Muscle of back (tissue), 11 donors: Measurements from ENCODE around the gene CBY2. TPM values are rescaled to one million over a fixed set of nuclear protein-coding genes. Genes with fewer than 3 reads are reported as not detected.

Source experiments
- DNase-seq, 3 donors: peaks; one replicate each; pipeline versions ENCODE4 v3.0.0 to v3.0.0-alpha.2; 2013
- polyA plus RNA-seq, 10 donors: library from polyadenylated mRNA; unstranded; fragments of 120-200 nt; gene quantifications; one replicate each; pipeline ENCODE4 v1.2.1, GENCODE V29; 2013; ENCODE audit not compliant: insufficient read length in 10 of 10

Gene CBY2
- polyA plus RNA-seq, 10 donors: not detected

DNA sequence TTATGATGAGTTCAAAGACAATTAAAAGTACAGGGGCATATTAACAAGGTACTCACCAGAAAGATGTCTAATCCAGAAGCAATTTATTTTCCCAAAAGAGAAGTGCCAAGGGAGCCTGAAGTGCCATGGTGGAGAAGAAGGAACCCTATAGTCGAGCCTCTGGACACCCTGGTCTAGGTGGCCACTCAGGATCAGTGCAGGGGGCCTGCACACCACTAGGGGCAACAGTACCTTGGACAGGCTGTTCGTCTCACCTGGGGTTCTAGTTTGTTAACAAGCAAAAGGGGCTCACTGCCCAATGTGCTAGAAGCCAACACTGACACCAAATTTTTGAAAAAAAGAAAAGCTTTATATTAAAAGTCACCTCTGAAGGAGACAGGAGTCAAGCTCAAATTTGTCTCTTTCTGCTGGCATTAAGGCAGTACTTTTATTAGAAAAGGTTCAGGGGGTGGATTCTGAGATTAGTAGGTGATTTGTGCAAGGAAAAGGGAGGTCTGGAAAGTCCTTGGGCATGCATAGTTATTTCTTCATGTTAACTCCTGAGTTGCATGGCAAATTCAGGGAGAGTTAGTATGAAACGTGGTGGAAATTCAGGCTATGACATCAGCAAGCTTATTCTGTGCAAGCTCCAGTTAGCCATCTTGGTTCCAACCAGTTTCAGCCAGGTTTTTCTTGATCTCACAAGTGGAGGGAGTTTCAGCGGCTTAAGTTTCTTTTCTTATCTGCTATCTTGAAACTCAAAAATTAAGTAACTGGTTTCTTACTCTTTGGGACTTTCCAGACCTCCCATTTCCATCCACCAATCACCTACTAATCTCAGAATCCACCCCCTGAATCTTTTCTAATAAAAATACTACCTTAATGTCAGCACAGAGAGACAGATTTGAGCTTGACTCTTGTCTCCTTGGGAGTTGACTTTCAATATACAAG, 884 bp upstream of the CBY2 start:
- no peak for DNase-seq

DNA sequence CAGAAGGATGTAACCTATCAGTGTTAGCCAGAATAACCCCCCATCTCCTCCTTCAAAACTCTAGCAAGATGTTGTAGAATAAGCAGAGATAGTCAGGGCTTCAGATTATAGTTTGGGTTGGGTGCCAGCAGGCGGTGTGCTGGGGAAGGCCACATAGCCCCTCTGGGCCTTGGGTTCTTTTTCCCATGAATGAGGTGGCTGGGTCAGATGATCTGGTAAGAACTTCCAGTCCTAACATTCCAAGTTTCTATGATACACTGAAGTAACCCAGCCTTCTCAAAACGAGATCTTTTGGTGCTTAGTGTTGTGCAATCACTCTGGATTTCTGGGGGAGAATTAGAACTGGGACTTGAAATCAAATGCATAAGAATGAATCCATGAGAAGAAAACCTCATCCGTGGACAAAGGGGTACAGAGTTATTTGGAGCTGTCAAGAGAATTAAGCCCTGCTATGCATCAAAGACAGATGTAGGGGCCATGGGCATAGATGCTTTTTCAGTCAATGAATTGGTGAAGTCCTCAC, 810 bp downstream of the CBY2 start:
- DNase-seq: no peak

DNA sequence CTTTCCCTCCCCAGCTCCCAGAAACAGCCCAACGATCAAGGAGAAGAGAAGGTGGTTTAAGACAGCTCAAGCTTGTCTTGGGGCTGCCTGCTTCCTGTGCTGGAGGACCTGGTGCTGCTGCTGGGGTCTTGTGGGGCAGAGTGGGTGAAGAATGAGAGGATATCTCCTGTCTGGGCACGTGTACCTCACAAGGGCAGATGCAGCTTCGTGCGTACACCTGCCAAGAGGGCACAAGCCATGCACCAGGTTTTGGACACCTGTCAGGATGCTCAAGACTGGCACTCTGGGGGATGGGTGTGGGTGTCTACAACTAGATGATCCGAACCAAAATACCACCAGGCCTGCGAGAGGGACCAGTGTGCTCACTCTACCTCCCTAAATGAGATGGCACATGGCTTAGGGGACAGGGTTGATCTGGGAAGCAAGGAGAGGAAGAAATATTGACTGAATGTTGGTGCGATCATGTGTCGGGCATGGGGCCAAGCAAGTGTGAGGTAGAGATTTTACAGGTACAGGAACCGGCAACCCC, 2.2 kb downstream of the CBY2 start:
- no peak for DNase-seq

DNA sequence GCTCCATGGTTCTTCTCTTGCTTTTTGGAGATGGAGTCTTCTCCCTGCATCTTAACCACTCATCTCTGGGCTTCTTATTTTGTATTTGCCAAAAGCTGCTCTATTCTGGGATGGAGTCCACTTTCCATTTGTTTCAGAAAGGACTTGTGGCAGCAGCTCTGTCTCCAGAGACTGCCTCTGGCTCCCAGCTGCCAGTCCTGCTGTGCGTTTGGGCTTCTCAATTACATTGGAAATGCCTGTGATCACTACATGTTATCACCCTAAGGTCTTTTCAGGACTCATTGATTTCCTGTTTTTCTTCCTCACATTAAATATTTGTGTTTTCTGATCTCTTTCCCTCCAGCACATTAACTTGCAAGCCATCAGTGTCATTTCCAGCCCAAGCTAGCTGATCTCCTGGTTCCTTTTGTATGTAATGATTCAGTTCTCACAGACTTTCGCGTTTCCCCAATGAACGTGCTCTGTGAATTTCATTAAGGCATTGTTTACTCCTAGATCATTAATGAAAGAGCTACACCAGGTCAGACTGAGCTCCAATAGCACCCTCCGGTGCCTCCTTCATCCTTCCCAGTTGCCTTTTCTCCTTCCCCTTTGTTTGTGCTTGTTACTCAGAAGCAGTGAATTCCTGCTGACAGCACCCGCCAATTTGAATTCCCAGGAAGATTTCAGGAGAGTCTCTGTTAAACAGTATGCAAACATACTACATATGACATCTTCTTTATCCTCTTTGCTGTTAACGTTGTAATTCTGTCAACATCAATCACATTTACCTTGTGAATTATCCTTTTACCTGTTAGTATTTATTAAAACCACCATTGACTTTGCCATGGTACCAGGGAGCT, 3.0 kb downstream of the CBY2 start:
- DNase-seq: no peak

DNA sequence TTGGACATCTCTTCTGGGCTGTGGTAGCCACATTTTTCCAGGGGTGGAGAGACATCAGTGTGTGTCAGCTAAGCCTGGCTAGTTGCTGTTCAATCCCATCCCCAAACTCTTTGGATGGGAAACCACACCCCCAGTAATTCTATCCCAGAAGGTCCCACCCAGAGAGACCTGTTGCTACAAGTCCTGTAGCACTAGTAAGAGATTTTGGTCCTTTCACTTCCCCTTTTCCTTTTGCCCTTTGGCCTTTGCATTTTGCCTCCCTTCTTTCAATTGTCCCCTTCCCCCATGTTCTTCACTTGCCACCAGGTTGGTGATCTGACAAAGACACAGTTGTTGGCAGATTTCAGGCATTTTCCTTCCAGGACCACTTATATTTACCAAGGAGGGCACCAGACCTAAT, 3.8 kb downstream of the CBY2 start:
- DNase-seq: no peak

DNA sequence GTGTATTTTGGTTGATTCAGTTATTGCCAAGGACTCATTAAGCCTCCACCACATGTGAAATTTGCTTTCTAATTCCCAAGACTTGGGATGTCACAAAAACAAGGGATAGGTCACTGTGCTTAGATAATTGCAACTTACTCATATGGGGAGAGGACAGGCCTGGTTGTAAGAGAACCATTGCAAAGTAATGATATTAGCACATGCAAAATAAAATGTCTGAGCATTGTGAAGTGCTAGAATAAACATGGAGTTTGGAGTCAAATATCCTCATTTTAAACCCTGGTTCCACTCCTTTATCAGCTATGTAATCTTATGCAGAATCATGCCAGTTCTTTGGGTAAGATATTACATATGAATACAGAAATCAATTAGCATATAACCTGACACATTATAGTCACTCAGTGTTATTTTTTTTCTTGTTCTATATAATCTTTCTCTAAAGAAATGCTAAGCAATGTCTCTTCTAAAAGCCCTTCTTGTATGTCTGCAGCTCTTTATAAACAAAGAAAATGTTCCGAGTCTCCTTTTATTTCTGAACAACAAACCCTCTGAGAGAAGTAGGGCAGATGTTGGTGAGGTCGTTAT, 5.5 kb downstream of the CBY2 start:
- no peak for DNase-seq

DNA sequence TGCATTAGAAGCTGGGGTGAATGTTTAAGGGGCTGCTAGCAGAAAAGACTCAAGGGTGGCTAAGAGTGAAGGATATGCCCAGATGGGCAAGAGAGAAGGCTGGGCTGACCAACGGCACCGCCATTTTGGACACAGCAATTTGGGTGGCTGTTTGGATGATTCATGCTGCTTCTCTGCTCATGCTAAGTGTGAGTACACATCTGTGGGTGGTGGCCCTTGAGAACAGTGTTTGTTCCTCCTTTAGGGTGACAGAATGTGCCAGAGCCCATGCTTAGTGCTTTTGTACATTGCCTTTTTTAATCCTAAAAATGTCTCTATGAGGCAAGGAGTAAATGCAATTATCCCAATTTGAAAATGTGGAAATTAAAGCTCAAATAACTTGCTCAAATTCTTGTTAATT, 9.8 kb downstream of the CBY2 start:
- no peak for DNase-seq

DNA sequence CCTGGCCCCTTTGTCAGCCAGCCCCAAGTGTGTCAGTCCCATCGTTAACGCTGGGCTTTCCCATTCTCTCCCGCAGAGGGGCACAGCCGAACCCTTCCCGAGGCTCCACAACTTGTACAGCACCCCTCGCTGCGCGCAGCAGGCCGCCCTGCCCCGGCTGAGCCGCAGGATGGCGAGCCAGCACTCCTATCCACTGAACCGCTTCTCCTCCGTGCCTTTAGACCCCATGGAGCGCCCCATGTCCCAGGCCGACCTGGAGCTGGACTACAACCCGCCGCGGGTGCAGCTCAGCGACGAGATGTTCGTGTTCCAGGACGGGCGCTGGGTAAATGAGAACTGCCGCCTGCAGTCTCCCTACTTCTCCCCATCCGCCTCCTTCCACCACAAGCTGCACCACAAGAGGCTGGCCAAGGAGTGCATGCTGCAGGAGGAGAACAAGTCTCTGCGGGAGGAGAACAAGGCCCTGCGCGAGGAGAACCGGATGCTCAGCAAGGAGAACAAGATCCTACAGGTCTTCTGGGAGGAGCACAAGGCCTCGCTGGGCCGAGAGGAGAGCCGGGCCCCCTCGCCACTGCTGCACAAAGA, 11.1 kb downstream of the CBY2 start:
- no peak for DNase-seq

DNA sequence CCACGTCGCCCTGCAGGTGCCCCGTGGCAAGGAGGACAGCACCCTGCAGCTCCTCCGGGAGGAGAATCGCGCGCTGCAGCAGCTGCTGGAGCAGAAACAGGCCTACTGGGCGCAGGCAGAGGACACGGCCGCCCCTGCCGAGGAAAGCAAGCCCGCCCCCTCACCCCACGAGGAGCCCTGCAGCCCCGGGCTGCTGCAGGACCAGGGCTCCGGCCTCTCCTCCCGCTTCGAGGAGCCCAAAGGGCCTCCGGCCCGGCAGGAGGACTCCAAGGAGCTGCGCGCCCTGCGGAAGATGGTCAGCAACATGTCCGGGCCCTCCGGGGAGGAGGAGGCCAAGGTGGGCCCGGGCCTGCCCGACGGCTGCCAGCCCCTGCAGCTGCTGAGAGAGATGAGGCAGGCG, 11.6 kb downstream of the CBY2 start:
- no peak for DNase-seq

DNA sequence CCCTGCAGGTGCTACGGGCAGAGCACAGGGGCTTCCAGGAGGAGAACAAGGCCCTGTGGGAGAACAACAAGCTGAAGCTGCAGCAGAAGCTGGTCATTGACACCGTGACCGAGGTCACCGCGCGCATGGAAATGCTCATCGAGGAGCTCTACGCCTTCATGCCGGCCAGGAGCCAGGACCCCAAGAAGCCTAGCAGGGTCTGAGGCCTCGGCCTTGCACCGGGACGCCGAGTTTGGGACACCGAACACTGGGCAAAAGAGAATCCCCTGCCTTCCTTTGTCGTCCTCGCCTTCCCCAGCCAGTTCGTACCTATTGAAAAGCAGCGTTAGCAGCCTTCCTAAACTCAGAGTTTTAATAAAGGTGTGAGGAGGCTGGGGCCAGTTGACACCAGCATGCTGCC, 12.1 kb downstream of the CBY2 start:
- no peak for DNase-seq

DNA sequence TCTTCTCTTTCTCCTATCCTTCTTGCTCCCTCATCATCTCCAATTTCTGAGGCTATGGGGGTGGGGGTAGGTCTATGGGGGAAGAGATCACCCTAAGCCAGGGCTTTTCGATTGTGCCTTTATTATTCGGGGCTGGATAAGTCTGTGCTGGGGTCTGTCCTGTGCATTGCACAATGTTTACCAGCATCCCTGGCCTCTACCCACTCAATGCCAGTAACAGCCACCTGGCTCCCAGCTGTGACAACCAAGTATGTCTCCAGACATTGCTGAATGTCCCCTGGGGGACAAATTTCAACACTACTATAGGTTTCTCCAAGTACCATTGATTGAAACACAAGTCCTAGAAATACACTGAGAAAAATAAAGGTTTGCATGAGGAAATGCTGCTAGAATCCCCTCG, 13.2 kb downstream of the CBY2 start:
- DNase-seq: no peak

DNA sequence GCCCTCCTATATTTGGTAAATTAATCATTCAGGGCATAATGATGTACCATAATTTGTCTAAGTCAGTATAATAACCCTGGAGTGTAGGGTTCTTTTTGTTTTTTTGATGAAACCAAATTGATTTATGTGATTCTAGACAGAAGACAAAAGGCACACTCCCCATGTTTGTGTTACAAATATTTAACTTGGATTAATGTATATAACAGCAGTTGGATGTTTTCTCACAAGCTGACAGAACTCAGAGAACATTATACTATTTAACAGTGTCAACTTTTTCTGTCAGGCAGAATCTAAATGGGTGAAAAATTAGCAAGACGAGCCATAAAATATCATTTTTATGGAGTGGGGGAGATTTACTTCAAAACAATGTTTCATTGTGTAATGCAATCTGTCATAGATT, 15.2 kb downstream of the CBY2 start:
- no peak for DNase-seq

DNA sequence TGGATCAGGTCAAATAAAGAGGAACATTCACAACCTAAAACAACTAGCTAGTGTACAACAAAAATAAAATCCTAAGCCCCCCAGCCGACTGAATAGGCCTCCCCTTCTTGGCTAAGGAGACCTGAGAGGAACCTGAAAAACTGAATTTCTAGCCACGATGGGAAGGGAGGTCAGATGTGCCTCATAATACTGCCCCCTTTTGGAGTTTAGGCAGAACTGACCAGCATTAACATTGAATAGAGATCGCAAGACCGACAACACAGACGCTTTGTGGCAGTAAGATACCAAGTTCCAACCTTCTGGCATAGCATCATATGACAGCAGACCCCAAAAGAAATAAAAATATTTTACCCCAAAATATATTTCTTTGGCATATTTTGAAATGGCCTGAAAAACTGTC, 15.9 kb downstream of the CBY2 start:
- DNase-seq: no peak

DNA sequence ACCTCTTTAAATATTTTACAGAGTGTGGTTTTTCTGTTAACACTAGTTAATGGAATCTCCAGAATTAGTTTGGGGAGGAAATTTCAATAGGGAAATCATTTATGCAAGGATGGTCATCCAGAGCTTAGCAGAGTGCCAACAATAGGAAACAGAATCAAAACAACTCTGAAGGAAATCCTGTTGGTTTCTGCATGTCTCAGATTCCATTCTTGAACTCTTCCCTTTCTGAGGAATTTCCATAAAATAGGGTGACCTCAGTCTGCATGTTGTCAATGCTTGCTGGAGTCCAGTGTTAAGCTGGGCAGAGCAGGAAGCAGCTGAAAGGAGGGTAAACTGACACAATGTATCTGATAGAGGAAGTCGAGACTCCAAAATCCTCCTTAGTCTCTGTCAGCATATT, 16.9 kb downstream of the CBY2 start:
- DNase-seq: peak in 2 of 3 donors; percentile 8 to 10

DNA sequence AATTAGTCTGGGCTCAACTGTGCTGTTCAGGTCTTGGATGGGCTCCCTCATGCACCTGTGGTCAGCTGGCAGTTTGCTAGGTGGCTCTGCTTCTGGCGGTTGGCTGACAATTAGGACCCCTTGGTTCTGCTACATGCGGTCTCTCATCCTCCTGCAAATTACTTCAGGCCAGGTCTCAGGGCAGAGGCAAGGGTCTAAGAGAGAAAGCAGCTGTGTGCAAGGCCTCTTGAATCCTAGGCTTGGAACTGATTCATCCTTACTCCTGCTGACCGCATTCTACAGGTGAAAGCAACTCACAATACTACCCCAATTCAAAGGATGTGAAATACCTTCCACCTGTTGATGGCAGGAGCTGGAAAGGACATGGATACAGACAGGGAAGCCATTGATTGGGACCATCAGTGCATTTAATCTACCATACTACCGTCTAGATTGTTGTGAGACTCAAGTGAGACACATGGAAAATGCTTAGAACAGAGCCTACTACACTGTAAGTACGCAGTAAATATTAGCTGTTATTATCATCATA, 19.1 kb downstream of the CBY2 start:
- DNase-seq: no peak

DNA sequence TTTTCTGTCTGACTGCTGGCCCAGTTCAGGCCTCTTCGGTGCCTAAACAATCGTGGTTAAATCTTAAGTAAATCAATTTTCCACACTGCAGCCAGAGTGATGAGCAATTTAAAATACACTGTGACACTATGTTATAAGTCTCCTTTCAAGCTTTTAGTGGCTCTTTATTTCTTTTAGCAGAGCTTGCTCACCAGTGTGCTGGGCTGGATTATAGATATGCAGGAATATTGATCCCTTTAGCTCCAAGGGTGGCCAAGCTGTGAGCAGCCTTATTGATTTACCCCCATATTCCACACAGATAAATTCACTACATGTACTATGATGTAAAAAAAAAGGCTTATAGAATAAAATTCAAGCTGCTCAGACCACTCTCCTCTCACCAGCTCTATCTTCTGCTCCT, 21.7 kb downstream of the CBY2 start:
- no peak for DNase-seq

DNA sequence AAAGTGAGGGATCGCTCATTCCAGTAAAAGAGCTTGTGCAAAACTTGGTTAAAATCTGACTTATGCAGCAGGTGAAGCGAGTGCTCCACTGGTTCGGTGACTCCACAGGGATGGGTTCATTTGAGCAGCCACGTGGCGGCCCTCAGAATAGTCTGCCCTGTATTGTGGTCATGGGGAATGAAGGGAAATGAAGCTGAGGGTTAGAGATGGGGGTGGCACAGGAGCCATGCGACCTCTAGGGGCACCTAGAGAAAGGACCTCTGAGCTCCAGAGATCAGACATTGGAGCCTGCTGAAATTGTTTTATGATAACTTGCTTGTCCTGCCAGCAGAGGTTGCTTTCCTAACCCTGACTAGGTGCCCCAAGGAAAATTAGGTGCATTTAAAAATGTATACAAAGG, 26.6 kb downstream of the CBY2 start:
- no peak for DNase-seq

DNA sequence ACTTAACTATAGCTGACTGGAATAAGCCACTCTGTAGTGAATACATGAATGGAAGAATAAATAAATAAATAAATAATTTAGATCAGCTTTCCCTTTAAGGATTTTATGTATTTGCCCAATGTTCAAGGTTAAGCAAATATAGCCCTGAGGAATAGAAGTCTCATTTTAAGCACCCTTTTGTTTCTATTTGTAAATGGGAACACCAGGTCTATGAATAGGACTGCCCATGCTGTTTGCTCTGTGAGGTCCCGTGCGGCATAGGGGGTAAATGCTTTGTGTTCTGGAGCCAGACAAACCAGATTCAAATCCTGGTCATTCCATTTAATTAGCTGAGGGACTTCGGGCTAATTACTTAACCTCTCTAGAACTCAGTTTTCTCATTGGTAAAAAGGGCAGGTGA, 29.3 kb downstream of the CBY2 start:
- DNase-seq: no peak

DNA sequence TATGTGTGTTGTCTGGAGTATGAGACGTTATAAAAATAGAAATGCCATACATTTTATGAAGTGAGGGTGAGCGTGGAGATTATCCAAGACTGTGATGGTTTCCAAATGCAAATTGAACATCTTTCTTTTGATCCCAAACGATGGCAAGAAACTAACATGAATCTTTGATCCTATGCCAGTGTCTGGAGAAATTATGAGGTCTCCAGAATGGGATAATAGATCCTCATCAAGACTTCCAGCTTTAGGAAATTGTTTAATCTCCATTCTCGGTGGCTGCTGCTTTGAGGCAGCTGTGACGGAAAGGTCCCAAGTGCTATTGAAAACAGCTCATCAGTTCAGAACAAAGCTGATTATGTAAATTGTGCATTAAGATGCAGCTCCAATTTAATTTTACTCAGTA, 30.8 kb downstream of the CBY2 start:
- no peak for DNase-seq

DNA sequence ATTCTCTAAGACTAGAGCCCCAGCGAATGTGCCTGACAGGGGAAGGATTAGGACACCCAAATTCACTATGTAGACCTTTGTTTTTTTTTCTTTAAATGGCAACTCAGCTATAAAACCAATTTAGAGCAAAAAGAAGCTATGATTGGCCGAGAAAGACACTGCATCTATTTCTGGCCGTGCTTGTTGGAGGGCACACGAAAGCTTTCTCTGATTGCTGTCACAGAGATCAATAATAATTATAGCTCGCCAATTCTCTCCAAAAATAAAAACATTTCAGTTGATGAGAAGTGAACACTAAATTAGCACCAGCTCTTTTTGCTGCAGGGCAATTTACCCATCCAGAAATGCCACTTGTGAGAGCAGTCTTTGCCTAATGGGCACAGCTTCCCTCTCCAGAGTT, 31.2 kb downstream of the CBY2 start:
- DNase-seq: no peak

DNA sequence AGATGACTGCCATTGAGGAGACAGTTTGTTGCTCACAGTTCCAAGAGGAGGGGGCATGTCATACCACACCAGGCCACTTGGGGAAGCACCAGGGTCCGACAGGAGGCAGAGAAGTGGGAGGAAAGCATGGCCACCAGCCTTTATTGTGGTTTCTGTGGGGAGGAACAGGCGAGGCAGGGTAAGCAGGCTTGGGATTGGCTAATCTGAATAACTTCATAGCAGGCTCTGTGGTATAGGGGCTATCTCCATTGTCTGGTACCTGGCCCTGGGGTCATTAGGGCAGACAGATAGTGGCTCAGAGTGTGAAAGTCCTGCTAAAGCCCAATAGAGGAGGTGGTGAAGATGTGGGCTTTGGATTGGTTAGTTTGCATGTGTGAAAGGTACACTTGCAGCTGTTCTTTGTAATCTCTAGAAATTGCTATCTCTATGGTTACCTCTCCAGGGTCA, 35.5 kb downstream of the CBY2 start:
- no peak for DNase-seq
